CD4-positive, alpha-beta T cell treated with Interferon alpha-2 for 1 hour (primary cell): ENCODE measurements around the gene SLC1A2.

Source experiments
- DNase-seq, 2 donors: peaks; one replicate each; pipeline ENCODE4 v3.0.0-alpha.2; 2020 to 2022

Gene SLC1A2

GRCh38 chr11:35419184-35419829 is at the start of gene SLC1A2:
Gene SLC1A2, minus strand, starts transcription at chr11:35419558. Its CDS starts 592 bp downstream, at chr11:35418966.
- no peak for DNase-seq

DNA sequence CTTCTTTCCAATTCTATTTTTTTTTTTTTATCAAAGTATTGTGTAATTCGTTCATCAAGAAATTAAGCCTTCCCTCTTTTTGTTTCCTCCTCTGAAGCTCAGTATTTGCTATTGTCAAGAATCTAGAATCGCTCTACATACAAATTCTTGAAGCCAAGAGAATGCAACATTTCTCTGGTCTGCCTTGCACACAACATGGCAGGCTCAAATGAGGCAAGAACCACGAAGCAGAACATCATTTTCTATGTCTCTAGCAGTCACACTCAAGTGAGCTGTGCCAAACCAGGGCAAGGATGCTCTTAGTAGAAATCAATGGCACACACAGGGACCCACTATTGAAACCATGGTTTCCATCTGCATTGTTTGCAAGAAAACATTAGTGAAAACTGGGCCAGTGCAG is 46.7 kb upstream of the SLC1A2 start:
- DNase-seq: no peak

DNA sequence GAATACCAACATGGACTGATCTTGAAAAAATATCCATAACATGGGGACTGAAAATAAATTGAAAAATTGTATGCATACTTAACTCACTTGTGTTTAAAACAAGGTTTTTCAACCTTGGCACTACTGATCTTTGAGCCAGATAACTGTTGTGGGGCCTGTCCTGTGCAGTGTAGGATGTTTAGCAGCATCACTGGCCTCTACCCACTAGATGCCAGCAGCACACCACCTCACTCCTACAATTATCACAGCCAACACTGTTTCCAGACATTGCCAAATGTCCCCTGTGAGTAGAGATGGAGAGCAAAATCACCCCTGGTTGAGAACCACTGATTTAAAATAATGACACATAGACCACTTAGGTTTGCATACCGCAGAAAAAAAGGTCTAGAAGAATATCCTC is 45.0 kb upstream of the SLC1A2 start:
- no peak for DNase-seq

- DNase-seq: no peak
Measured at GRCh38 chr11:35463331-35463751, 44.0 kb upstream of the SLC1A2 start.

- DNase-seq: no peak
Measured at GRCh38 chr11:35461917-35462538, 42.7 kb upstream of the SLC1A2 start.

- DNase-seq: no peak
Measured at GRCh38 chr11:35459489-35459888, 40.1 kb upstream of the SLC1A2 start.

GRCh38 chr11:35458846-35459245 is 39.5 kb upstream of the SLC1A2 start:
- DNase-seq: no peak

- DNase-seq: no peak
Measured at GRCh38 chr11:35454362-35454761, 35.0 kb upstream of the SLC1A2 start.

DNA sequence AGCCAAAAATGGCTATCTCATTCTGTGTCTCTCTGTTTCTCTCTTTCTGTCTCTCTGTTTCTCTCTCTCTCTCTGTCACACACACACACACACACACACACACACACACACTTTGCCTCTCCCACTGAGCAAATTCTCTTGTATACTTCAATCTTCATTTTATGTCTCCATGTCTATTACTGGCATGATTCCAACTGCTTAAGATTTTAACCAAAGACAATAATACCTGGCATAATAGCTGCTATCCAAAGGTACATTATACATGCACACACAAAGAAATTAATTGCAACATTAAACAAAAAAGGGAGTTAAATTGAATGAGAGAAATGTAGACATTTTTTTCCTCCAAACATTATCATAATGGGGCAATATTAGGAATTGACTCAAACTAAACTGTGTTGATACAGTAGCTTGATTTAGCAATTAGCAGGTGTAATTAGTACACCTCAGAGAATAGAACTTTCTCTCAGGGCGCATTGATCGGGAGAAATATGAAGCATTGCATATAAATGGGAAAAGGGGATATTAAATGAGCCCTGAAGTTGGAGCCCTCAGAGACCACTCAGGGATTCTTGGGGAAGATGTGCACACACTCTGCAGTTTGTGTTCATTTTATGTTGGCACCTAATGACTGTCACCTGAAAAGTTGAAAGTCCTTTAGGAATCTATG is 17.4 kb upstream of the SLC1A2 start:
- DNase-seq: no peak

DNA sequence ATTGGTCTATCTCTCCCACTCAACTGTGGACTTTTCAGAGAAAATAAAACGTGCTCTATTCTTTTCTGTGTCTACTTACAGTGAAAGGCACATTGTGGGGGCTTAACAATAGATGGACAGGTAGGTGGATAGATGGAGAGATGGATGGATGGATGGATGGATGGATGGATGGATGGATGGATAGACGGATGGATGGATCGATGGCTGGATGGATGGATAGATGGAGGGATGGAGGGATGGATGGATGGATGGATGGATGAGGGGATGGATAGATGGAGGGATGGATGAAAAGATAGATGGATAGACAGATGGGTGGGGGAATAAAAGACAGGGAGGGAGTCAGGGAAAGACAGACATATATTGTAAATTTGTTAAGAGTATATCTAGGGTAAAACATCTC is 14.2 kb upstream of the SLC1A2 start:
- DNase-seq: no peak

- DNase-seq: no peak
Measured at GRCh38 chr11:35432464-35432863, 13.1 kb upstream of the SLC1A2 start.

GRCh38 chr11:35427071-35427470 is 7.7 kb upstream of the SLC1A2 start:
- DNase-seq: no peak

DNA sequence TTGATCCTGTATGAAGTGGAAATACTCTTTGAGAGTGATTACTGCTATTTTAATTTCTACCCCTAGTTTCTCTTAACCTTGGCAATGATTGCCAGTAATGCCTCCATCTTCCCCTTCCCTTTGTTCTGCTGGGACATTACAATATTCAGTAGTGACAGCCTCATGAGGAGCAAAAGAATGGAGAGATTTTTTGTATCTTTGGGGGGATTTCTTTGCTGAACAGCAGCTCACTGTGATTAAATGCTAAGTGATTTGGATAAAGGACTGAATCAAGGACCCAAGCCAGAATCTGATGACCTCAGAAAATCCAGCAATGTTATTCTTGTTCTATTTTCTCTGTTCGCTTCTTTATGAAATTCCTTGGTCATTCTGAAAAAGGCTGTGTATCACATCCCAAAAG is 7.0 kb upstream of the SLC1A2 start:
- no peak for DNase-seq

DNA sequence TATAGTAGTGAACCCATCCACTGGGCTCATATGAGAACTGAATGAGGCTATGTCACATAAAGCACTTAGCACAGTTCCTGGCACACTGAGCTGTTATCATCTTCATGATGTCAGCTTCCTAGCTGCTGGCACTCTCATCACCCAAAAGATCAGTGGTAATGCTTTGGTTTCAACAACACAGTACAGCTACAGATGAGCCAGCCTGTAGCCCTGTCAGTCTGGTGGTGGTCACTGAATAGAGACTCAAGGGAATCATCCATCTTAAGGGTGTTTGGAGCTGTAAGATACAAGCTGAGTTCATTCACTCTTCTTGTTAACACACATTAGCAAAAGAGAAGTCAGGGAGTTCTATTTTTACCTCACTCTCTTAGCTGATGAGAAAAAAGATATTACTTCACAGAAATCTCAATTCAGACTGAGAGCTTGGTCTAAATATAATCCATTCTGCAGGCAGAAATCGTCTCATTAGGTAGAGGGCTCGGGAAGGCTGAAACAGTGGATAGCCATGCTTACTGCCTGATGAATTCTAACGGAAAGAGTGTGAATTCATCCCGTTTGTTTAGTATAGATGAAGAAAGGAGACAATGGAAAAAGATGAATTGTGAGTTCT is 6.3 kb upstream of the SLC1A2 start:
- no peak for DNase-seq

DNA sequence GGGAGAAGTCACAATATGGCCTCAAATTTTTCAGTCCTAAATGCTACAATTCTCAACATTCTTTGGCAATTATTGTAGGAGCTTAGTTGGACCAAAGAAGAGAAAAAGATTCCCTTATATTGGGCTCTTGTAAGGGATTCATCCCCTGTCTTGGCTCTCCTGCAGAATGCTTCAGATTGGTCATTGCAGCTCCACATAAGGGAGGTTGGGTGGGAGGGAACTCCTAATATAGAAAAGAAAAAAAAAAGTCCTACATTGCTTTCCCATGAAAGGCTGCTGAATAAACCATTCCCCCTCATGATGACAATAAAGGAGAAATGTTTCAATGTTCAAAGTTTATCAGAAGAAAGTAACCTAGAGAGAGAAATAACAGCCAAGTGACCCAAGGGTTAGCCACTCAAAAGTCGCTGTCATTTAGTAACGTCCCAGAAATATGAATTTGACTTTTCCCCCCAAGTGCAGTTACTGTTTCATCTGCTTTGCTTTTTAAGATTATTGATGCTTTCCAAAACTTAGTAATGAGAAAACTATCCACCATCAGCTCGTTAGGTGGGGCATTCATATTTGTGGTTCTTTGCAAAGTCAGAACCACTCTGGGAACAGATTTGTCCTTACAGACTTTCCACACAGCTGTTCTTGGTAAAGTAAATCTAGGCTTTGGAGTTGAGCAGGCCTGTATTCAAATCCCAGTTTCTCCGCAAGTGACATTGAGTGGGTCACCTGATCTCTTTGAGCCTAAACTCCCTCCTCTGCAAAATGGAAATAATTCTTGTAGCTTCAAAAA is 5.0 kb upstream of the SLC1A2 start:
- DNase-seq: no peak

GRCh38 chr11:35420371-35420770 is 1.0 kb upstream of the SLC1A2 start:
- DNase-seq: no peak

- DNase-seq: no peak
Measured at GRCh38 chr11:35419830-35420333, 524 bp upstream of the SLC1A2 start.

DNA sequence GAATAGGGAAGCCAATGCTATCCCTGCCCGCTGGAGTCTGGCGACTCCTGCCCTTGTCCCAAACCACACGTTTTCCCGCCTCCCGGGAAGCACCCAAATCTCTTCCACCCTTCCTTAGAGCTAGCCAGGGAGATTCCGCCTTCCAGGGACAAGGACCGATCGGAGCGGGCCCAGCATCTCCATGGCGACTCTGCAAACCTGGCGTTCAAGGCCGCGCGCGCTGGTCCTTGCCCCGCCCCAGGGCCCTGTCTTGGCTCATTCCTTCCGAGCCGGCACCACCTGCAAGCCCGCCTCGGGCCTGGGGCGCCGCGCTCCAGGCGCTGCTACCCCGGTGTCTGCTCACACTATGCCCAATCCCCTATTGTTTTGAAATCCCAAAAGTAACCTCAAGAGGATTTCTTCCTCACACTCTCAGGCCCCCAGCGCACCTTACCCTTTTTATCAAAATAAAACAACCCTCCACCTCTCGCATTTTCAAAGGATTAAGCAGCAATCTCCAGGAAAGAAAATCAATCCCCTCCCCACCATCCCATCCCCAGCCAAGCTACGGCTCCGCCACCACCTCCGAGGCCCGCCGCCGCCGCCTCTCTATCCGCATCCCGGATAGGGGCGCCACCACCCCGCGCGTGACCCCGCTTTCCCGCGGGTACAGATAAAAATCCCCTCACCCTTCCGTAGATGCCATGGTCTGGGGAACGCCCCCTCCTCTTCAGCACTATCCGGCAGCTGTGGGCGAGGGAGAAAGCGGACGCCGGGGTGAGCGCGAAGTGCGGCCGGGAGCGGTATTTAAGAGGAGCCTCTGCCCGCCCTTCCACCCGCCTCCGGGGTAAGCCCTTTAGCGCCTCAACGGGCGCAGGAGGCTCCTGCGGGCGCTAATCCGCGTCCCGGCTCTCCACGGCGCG is 825 bp downstream of the SLC1A2 start:
- DNase-seq: no peak

DNA sequence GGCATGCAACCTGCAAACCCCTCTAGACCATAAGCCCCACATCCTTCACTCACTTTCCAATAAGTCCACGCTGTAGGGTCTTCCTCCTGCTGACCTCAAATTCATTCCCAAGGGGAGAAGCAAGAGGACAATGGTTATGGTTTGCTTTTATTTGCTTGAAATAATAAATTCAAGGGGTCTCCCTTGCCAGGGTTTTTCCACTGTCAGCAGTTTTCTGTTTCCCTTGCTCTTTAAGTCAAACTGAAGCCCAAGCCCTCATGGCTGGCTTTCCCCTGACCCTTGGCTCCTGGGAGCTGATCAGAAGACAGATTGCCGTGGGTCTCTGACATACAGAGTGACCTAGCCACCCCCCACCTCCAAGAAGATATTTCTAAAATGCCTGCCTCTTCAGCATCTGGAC is 3.9 kb downstream of the SLC1A2 start:
- no peak for DNase-seq

GRCh38 chr11:35414776-35415175 is 4.6 kb downstream of the SLC1A2 start:
- DNase-seq: no peak

DNA sequence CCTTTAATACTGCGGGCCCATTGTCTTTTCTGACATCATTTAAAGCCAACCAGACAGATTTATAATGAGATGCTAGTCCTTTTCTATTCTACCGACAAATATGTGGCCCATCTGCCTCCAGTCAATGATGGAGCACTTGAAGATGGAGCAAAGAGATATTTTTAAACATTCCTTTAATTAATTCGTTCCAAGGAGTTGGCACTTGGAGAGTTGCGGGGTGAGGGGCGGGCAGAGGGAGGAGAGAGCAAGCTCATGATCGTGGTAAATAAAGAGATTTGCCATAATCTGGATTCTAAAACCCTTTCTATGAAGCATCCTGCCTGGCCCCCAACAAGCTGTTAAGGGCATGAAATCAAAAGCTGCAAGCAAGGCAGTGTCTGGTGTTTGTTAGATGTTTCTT is 5.0 kb downstream of the SLC1A2 start:
- DNase-seq: no peak

DNA sequence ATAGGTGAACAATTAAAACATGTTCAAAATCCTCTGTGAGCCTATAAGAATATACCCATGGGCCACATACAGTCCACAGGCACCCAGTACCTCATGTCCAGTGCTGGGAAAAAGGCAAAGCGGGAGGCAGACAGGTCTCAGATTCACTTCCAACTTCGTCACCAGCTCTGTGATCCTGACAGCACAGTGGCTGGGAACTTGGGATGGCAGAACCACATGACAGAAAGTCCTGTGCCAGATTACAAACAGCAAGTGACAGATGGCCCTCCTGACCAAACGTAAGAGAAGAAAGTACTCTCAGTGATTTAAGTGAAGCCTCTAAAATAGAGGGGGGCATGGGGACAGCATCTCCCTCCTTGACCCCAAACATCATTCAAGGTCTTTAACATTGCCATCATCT is 5.8 kb downstream of the SLC1A2 start:
- no peak for DNase-seq
